ENCODE results near the gene SLC22A16.

The SLC22A16 gene

GRCh38 chr6:110447761-110448160, 28.7 kb downstream of the SLC22A16 start:
- no peak for DNase-seq (ENCODE audit: low read depth)

DNA sequence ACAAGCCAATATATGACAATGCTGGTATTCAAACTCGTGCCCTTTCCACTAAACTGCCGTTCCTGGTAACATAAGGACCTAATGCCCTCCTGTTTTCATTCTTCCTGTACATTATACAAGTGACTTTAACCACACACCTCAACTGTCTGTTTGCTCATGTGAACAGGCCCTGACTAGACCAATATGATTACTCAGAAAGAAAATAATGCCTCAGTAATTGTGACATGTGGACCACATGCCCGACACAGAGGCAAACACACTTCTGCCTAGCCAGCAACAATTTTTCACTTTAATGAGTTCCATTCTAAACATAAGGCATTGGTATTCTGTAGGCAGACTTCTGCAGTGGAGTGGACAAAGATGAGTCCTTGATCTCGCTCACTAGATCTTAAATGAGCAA, 30.0 kb downstream of the SLC22A16 start:
- DNase-seq (ENCODE audit: low read depth), result no peak

GRCh38 chr6:110440026-110440425, 36.4 kb downstream of the SLC22A16 start:
- no peak for DNase-seq (ENCODE audit: low read depth)

GRCh38 chr6:110439356-110439755, 37.1 kb downstream of the SLC22A16 start:
- DNase-seq (ENCODE audit: low read depth), result no peak

GRCh38 chr6:110434961-110435602, 41.3 kb downstream of the SLC22A16 start:
- no peak for DNase-seq (ENCODE audit: low read depth)

- no peak for DNase-seq (ENCODE audit: low read depth)
Observed at GRCh38 chr6:110432285-110432900, 44.0 kb downstream of the SLC22A16 start.

DNA sequence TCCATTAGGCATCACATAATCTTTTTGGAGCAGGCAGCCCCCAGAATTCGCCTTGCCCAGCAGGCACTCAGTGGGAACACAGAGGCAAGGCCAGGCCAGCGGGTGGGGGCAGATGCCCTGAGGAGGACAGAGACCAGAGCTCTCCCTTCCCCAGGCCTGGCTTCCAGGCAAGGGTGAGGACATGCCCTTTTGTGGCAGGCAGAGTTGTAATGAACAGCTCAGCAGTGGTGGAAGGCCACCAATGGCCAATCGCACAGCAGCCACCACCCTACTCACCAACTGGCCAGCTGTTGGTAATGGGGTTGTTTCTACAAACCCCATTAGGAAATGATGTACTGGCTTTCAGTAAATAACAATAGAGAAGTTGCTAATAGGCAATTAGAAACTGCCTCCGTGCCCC, 45.7 kb downstream of the SLC22A16 start:
- no peak for DNase-seq (ENCODE audit: low read depth)

- DNase-seq (ENCODE audit: low read depth), result no peak
Observed at GRCh38 chr6:110430236-110430635, 46.2 kb downstream of the SLC22A16 start.

DNA sequence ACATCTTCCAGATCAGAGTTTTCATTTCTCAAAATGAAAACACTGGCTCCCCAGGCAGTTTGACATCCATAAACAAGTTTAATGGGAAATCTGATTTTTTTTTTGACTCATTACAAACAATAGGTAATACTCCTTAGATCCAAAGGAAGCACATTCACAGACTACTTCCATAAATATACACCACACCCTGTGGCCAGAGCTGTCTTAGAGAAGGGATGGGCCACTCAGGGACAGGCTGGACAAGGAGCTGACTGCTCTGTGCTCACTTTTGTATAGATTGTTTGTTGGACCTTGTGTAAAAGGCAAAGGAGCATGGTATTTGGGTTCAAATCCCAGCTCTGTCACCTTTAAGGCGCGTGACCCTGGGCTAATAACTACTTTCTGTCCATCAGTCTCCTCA, 48.3 kb downstream of the SLC22A16 start:
- no peak for DNase-seq (ENCODE audit: low read depth)

DNA sequence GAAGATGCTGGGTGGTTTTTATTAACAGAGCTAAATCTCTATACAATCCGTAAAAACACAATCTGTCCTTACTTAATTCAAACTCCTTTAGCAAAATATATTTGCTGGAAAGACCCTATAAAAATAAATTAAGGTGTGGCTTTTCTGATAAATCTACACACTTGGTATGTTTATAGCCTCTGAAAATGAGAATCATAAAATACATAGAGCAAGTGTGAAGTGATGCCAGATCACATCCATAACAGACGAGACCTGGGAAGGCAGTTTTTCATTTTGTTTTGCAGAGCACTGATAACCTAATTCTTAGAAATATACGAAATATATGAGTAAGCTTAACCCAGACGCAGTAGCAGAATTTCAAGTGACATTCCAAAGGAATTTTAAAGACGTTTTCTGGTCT, 50.6 kb downstream of the SLC22A16 start:
- DNase-seq (ENCODE audit: low read depth), result no peak

- DNase-seq (ENCODE audit: low read depth), result no peak
Observed at GRCh38 chr6:110422444-110422822, 54.0 kb downstream of the SLC22A16 start.

GRCh38 chr6:110421749-110422443, 54.5 kb downstream of the SLC22A16 start:
- DNase-seq (ENCODE audit: low read depth), result no peak

- no peak for DNase-seq (ENCODE audit: low read depth)
Observed at GRCh38 chr6:110419028-110419739, 57.2 kb downstream of the SLC22A16 start.

DNA sequence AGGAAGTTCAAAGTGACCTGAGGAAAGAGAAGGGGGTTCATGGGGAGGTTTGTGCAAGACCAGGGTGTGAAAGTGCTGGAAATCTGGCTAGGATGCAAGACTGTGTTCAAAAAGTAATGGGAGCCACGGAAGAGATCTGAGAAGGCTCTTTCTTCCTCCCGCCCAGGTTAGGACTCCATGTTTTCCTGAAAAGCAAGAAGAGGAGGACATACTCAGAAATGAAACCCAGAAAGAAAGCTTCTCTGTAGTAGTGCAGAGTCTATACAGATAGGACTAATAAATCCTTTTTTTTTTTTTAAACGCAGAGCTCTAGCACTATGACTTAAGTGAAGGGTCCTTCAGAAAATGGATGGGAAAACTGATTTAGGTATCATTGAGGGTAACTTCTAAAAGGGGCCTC, 57.8 kb downstream of the SLC22A16 start:
- DNase-seq (ENCODE audit: low read depth), result no peak

DNA sequence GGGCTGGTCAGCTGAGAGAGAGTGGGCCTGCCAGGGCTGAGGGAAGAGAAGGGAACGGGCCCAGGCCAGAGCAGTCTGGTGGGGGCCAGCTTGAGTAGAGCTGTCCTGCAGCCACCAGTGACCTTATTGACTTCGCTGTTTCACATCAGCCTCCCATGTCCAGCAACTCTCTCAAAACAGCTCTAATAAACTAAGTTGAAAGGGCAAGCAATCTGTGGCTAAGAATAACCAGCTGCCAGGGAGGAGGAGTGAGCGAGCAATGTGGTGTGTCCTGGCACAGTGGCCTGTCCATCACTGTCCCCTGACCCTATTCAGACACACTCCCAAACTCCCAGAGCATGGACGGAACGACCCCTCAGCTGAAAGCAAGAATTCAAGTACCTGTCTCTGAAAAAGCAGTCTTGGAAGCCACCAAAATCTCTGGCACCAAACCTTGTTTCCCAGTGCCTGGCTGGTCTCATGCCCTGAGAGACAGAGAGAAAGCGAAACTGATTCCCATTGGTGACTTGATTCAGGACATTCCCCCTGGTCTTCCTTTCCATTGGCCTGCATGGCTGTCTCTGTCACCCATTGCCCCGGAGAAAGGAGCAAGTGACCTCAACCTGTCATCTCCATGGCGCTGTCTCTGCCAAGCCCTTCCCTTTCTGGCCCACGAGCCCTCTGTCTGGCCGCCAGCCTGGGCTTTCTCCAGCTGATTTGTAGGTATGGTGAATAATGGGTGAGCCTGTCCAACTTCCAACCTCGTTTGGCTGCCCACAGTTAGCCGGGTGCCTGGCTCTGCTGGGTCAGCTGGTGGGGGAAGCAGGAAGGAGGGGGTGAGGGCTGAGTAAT, 61.1 kb downstream of the SLC22A16 start, which contains the start of gene DDO:
Gene DDO (minus strand): TSS at position 490 of the 831 bp plus-strand sequence. CDS start 2,113 bp downstream, outside the sequence.
- no peak for DNase-seq (ENCODE audit: low read depth)

- no peak for DNase-seq (ENCODE audit: low read depth)
Observed at GRCh38 chr6:110414669-110415068, 61.7 kb downstream of the SLC22A16 start.

- no peak for DNase-seq (ENCODE audit: low read depth)
Observed at GRCh38 chr6:110412360-110412759, 64.1 kb downstream of the SLC22A16 start.

GRCh38 chr6:110410511-110410910, 65.9 kb downstream of the SLC22A16 start:
- DNase-seq (ENCODE audit: low read depth), result no peak

GRCh38 chr6:110409794-110410193, 66.6 kb downstream of the SLC22A16 start:
- no peak for DNase-seq (ENCODE audit: low read depth)

DNA sequence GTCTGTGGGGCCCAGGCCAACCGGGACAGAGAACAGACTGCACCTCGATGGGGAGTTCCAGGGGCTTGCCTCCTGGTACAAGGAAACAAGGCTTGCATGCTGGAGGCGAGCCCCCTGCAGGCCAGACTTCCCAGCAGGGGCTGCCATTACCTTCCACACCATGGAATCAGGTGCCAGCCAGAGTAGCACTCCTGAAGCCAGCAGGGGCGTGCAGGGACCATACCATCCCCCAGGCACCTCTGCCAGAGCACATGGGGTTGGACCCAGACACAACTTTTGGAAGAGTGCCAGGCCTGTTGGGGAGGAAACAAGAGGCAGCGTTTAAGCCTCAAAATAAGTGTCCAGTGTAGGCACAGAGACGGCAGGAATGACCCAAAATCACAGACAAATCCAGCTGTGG, 67.5 kb downstream of the SLC22A16 start:
- DNase-seq (ENCODE audit: low read depth), result no peak

DNA sequence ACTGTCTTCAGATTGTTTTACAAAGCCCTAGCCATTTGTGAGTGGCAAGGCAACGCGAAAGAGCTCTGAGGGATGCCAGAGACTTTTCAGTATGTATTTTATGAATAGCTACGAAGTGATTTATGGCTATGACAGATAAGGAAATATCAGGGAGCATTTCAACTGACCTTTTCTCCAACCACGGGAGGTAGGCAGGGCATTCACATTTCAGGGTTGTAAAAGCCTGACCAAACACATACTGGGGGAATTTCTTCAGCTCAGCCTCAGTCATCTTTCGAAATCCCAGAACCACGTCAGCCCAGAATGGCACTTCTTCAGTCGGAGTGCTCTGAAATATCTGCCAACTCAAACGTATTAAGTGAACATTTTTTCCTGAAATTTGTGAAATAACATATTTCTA, 71.8 kb downstream of the SLC22A16 start:
- DNase-seq (ENCODE audit: low read depth), result no peak
